Gastrocnemius medialis (tissue), 4 donors: ENCODE results near the gene DDX51.

Source experiments
- CTCF ChIP-seq, 5 experiments: fragments of 450-650 bp in 3 of 5; fragments of 200-600 bp in 2 of 5; sonication (generic) in 2 of 5; IDR thresholded peaks in 4 of 5; conservative IDR thresholded peaks in 1 of 5; 1 replicate in 4 of 5; 2 replicates in 1 of 5; pipeline ENCODE4 v1.5.1; 2016 to 2019; ENCODE audit warnings: antibody characterized with exemption in 5 of 5, mild to moderate bottlenecking in 3 of 5, moderate library complexity in 3 of 5
- POLR2A ChIP-seq, 2 donors: fragments of 450-650 bp; IDR thresholded peaks; one replicate each; pipeline ENCODE4 v1.6.1; 2017; ENCODE audit warnings: antibody characterized with exemption in 2 of 2, mild to moderate bottlenecking in 2 of 2, moderate library complexity in 2 of 2

GRCh38 chr12:132140501-132140900 is 3.6 kb downstream of the DDX51 start:
- TF ChIP-seq CTCF (IDR thresholded peaks at IDR 0.05 in 4 of 5, conservative IDR thresholded peaks at IDR 0.05 in 1 of 5), result no peak
- no peak for TF ChIP-seq POLR2A (IDR thresholded peaks at IDR 0.05)
